ENCODE data around the gene CPNE7.
A peak's percentile ranks its signal among the peaks of the same experiment; 100 is the strongest.

CPNE7 gene

GRCh38 chr16:89607453-89607852, 31.9 kb downstream of the CPNE7 start:
- Histone ChIP-seq H3K27me3 (replicated peaks in 2 of 5; ENCODE audit: control insufficient read depth in 4 of 5, insufficient read depth in 5 of 5, low read length in 4 of 5) (no peaks in the 10 kb centered on the region), H3K4me3 (ENCODE audit: control insufficient read depth in 1 of 7, extremely low read depth in 1 of 7, insufficient read depth in 4 of 7, low read depth in 2 of 7, low read length in 6 of 7) (no peak overlapping the region), H3K4me1 (ENCODE audit: control extremely low read depth in 1 of 4, control insufficient read depth in 4 of 4, insufficient read depth in 4 of 4, low read length in 3 of 4) (peaks cover 0 to 8% (median 5%) of the 10 kb centered on the region in 4 experiments), H3K36me3 (ENCODE audit: control insufficient read depth in 4 of 4, insufficient read depth in 4 of 4, low read length in 3 of 4) (no peaks in the 10 kb centered on the region), H3K9me3 (ENCODE audit: control extremely low read depth in 1 of 5, control insufficient read depth in 4 of 5, insufficient read depth in 2 of 5, low read depth in 1 of 5, low read length in 4 of 5) (no peaks in the 10 kb centered on the region), H3K27ac (ENCODE audit: insufficient read depth in 1 of 2, low read depth in 1 of 2, low read length in 2 of 2, poor library complexity in 1 of 2, severe bottlenecking in 2 of 2) (no peak overlapping the region)
- ChIA-PET POLR2A (no interaction called here), CTCF (no interaction called here)
- WGBS (ENCODE audit: insufficient coverage): 96% methylated on average over 8 of the region's 9 CpGs
- DNase-seq: no peak

GRCh38 chr16:89607937-89608740, 32.6 kb downstream of the CPNE7 start:
- Histone ChIP-seq H3K9me3 (ENCODE audit: control extremely low read depth in 1 of 5, control insufficient read depth in 4 of 5, insufficient read depth in 2 of 5, low read depth in 1 of 5, low read length in 4 of 5) (no peaks in the 10 kb centered on the region), H3K4me1 (ENCODE audit: control extremely low read depth in 1 of 4, control insufficient read depth in 4 of 4, insufficient read depth in 4 of 4, low read length in 3 of 4) (peaks cover 0 to 7% (median 4%) of the 10 kb centered on the region in 4 experiments), H3K36me3 (ENCODE audit: control insufficient read depth in 4 of 4, insufficient read depth in 4 of 4, low read length in 3 of 4) (no peaks in the 10 kb centered on the region), H3K27me3 (replicated peaks in 2 of 5; ENCODE audit: control insufficient read depth in 4 of 5, insufficient read depth in 5 of 5, low read length in 4 of 5) (no peaks in the 10 kb centered on the region), H3K4me3 (ENCODE audit: control insufficient read depth in 1 of 7, extremely low read depth in 1 of 7, insufficient read depth in 4 of 7, low read depth in 2 of 7, low read length in 6 of 7) (no peak overlapping the region), H3K27ac (ENCODE audit: insufficient read depth in 1 of 2, low read depth in 1 of 2, low read length in 2 of 2, poor library complexity in 1 of 2, severe bottlenecking in 2 of 2) (no peak overlapping the region)
- ChIA-PET POLR2A (no interaction called here), CTCF (no interaction called here)
- DNase-seq: no peak
- 96% methylated on average over 32 of the region's 32 CpGs for WGBS (ENCODE audit: insufficient coverage)

GRCh38 chr16:89610108-89610453, 34.5 kb downstream of the CPNE7 start:
- no peak overlapping the region for H3K27ac ChIP-seq (ENCODE audit: insufficient read depth in 1 of 2, low read depth in 1 of 2, low read length in 2 of 2, poor library complexity in 1 of 2, severe bottlenecking in 2 of 2)
- H3K9me3 ChIP-seq (ENCODE audit: control extremely low read depth in 1 of 5, control insufficient read depth in 4 of 5, insufficient read depth in 2 of 5, low read depth in 1 of 5, low read length in 4 of 5): no peaks in the 10 kb centered on the region
- H3K4me1 ChIP-seq (ENCODE audit: control extremely low read depth in 1 of 4, control insufficient read depth in 4 of 4, insufficient read depth in 4 of 4, low read length in 3 of 4): peaks cover 0 to 16% (median 10%) of the 10 kb centered on the region in 4 experiments
- WGBS (ENCODE audit: insufficient coverage): 100% methylated on average over 1 of the region's 1 CpG
- no peak overlapping the region for H3K4me3 ChIP-seq (ENCODE audit: control insufficient read depth in 1 of 7, extremely low read depth in 1 of 7, insufficient read depth in 4 of 7, low read depth in 2 of 7, low read length in 6 of 7)
- ChIA-PET POLR2A (no interaction called here), CTCF (no interaction called here)
- H3K36me3 ChIP-seq (ENCODE audit: control insufficient read depth in 4 of 4, insufficient read depth in 4 of 4, low read length in 3 of 4): no peaks in the 10 kb centered on the region
- H3K27me3 ChIP-seq (replicated peaks in 2 of 5; ENCODE audit: control insufficient read depth in 4 of 5, insufficient read depth in 5 of 5, low read length in 4 of 5): no peaks in the 10 kb centered on the region
- DNase-seq: no peak

- CTCF ChIA-PET: interaction anchor here (0.7 to 1.6 kb wide), 5 partner anchors 9 to 46 kb away, joined by 3 to 5 read pairs (median 4); partner anchors contain the start of genes CHMP1A and SPATA33
- POLR2A ChIA-PET: no interaction called here
Observed at GRCh38 chr16:89612415-89613166, 37.0 kb downstream of the CPNE7 start.

GRCh38 chr16:89613231-89613953, 37.8 kb downstream of the CPNE7 start, which contains the start of gene DPEP1:
TSS of gene DPEP1 (plus strand) at chr16:89613642. CDS start at chr16:89630411, 16,769 bp downstream.
- Histone ChIP-seq H3K4me1 (ENCODE audit: control extremely low read depth in 1 of 4, control insufficient read depth in 4 of 4, insufficient read depth in 4 of 4, low read length in 3 of 4) (peaks cover 0 to 16% (median 10%) of the 10 kb centered on the region in 4 experiments), H3K4me3 (ENCODE audit: control insufficient read depth in 1 of 7, extremely low read depth in 1 of 7, insufficient read depth in 4 of 7, low read depth in 2 of 7, low read length in 6 of 7) (no peak within 1 kb of the TSS), H3K27ac (ENCODE audit: insufficient read depth in 1 of 2, low read depth in 1 of 2, low read length in 2 of 2, poor library complexity in 1 of 2, severe bottlenecking in 2 of 2) (no peak within 1 kb of the TSS), H3K36me3 (ENCODE audit: control insufficient read depth in 4 of 4, insufficient read depth in 4 of 4, low read length in 3 of 4) (no peaks in the 10 kb centered on the region), H3K9me3 (ENCODE audit: control extremely low read depth in 1 of 5, control insufficient read depth in 4 of 5, insufficient read depth in 2 of 5, low read depth in 1 of 5, low read length in 4 of 5) (no peaks in the 10 kb centered on the region), H3K27me3 (replicated peaks in 2 of 5; ENCODE audit: control insufficient read depth in 4 of 5, insufficient read depth in 5 of 5, low read length in 4 of 5) (no peaks in the 10 kb centered on the region)
- CTCF ChIA-PET: interaction anchor here (0.7 to 2.2 kb wide), 4 partner anchors 8 to 11 kb away, joined by 3 to 7 read pairs (median 4); no protein-coding TSS in a partner anchor
- DNase-seq: peak in 2 of 3 donors; percentile 9 to 29
- 63% methylated on average over 13 of the region's 19 CpGs for WGBS (ENCODE audit: insufficient coverage)
- POLR2A ChIA-PET: no interaction called here

More at GRCh38 chr16:89612415-89613166, 37.0 kb downstream of the CPNE7 start:
- Histone ChIP-seq H3K4me3 (ENCODE audit: control insufficient read depth in 1 of 7, extremely low read depth in 1 of 7, insufficient read depth in 4 of 7, low read depth in 2 of 7, low read length in 6 of 7) (no peak overlapping the region), H3K9me3 (ENCODE audit: control extremely low read depth in 1 of 5, control insufficient read depth in 4 of 5, insufficient read depth in 2 of 5, low read depth in 1 of 5, low read length in 4 of 5) (no peaks in the 10 kb centered on the region), H3K27ac (ENCODE audit: insufficient read depth in 1 of 2, low read depth in 1 of 2, low read length in 2 of 2, poor library complexity in 1 of 2, severe bottlenecking in 2 of 2) (no peak overlapping the region), H3K27me3 (replicated peaks in 2 of 5; ENCODE audit: control insufficient read depth in 4 of 5, insufficient read depth in 5 of 5, low read length in 4 of 5) (no peaks in the 10 kb centered on the region), H3K36me3 (ENCODE audit: control insufficient read depth in 4 of 4, insufficient read depth in 4 of 4, low read length in 3 of 4) (no peaks in the 10 kb centered on the region), H3K4me1 (ENCODE audit: control extremely low read depth in 1 of 4, control insufficient read depth in 4 of 4, insufficient read depth in 4 of 4, low read length in 3 of 4) (peaks cover 0 to 16% (median 10%) of the 10 kb centered on the region in 4 experiments)
- no peak for DNase-seq
- 99% methylated on average over 16 of the region's 20 CpGs for WGBS (ENCODE audit: insufficient coverage)

GRCh38 chr16:89613954-89614459, 38.4 kb downstream of the CPNE7 start:
- CTCF ChIA-PET: interaction anchor here (1.2 to 2.2 kb wide), 5 partner anchors 10 to 16 kb away, joined by 3 to 11 read pairs (median 6); no protein-coding TSS in a partner anchor
- Histone ChIP-seq H3K4me1 (ENCODE audit: control extremely low read depth in 1 of 4, control insufficient read depth in 4 of 4, insufficient read depth in 4 of 4, low read length in 3 of 4) (peaks cover 0 to 16% (median 10%) of the 10 kb centered on the region in 4 experiments), H3K27ac (ENCODE audit: insufficient read depth in 1 of 2, low read depth in 1 of 2, low read length in 2 of 2, poor library complexity in 1 of 2, severe bottlenecking in 2 of 2) (no peak overlapping the region), H3K27me3 (replicated peaks in 2 of 5; ENCODE audit: control insufficient read depth in 4 of 5, insufficient read depth in 5 of 5, low read length in 4 of 5) (no peaks in the 10 kb centered on the region), H3K36me3 (ENCODE audit: control insufficient read depth in 4 of 4, insufficient read depth in 4 of 4, low read length in 3 of 4) (no peaks in the 10 kb centered on the region), H3K9me3 (ENCODE audit: control extremely low read depth in 1 of 5, control insufficient read depth in 4 of 5, insufficient read depth in 2 of 5, low read depth in 1 of 5, low read length in 4 of 5) (no peaks in the 10 kb centered on the region), H3K4me3 (ENCODE audit: control insufficient read depth in 1 of 7, extremely low read depth in 1 of 7, insufficient read depth in 4 of 7, low read depth in 2 of 7, low read length in 6 of 7) (no peak overlapping the region)
- DNase-seq: no peak
- WGBS (ENCODE audit: insufficient coverage): 96% methylated on average over 22 of the region's 22 CpGs
- POLR2A ChIA-PET: no interaction called here
